H1 (cell line): ENCODE data around the gene PLXND1. TPM values are rescaled to one million over a fixed set of nuclear protein-coding genes. Genes with fewer than 3 reads are reported as not detected.

Source experiments
- ATF3 ChIP-seq: IDR thresholded peaks from 2 replicates; pipeline ENCODE4 v1.6.1; 2011; ENCODE audit warnings: low read depth, mild to moderate bottlenecking, low read length; ENCODE audit not compliant: insufficient read depth
- CBX8 ChIP-seq: fragments of 300-800, 300-1000 bp; sonication (generic); IDR thresholded peaks from 2 replicates; pipeline ENCODE4 v1.7.1; 2016; ENCODE audit warnings: low read depth, low read length, borderline replicate concordance
- CHD2 ChIP-seq: IDR thresholded peaks from 2 replicates; pipeline ENCODE4 v1.6.1; 2012; ENCODE audit warnings: low read length, improper control_type of control experiment
- EZH2 ChIP-seq: fragments of 200-600 bp; sonication (generic); IDR thresholded peaks from 2 replicates; pipeline ENCODE4 v1.7.1; 2012; ENCODE audit warnings: low read depth, mild to moderate bottlenecking, moderate library complexity, low read length, inconsistent platforms; ENCODE audit not compliant: severe bottlenecking
- JUN ChIP-seq: IDR thresholded peaks from 2 replicates; pipeline ENCODE4 v1.6.1; 2011; ENCODE audit warnings: low read depth, mild to moderate bottlenecking, improper control_type of control experiment, low read length
- NANOG ChIP-seq: IDR thresholded peaks from 2 replicates; pipeline ENCODE4 v1.6.1; 2011; ENCODE audit warnings: low read length, low read depth, mild to moderate bottlenecking, inconsistent platforms; ENCODE audit not compliant: insufficient read depth, poor library complexity, severe bottlenecking
- SIN3A ChIP-seq, 2 experiments: IDR thresholded peaks in 1 of 2; conservative IDR thresholded peaks in 1 of 2; 2 replicates each; pipeline ENCODE4 v1.6.1; 2011 to 2012; ENCODE audit warnings: low read length in 2 of 2, improper control_type of control experiment in 1 of 2, low read depth in 1 of 2, mild to moderate bottlenecking in 1 of 2
- SIX5 ChIP-seq: IDR thresholded peaks from 2 replicates; pipeline ENCODE4 v1.6.1; 2011; ENCODE audit warnings: mild to moderate bottlenecking, low read depth, low read length
- SRF ChIP-seq: IDR thresholded peaks from 2 replicates; pipeline ENCODE4 v1.6.1; 2011; ENCODE audit warnings: mild to moderate bottlenecking, low read depth, low read length, moderate library complexity
- polyA plus RNA-seq, 7 experiments: library from polyadenylated mRNA; depleted of rRNA in 3 of 7; stranded (reverse) in 5 of 7; unstranded in 2 of 7; fragments of >200 nt in 5 of 7; fragments of 200-250 nt in 2 of 7; gene quantifications; 1 replicate in 5 of 7; 2 replicates in 1 of 7; 4 replicates in 1 of 7; pipeline versions ENCODE4 v1.2.1 to v1.2.3, GENCODE V29; 2011 to 2013; ENCODE audit warnings: missing spikeins in 2 of 7, mixed read lengths in 2 of 7
- total RNA-seq: library from RNA; stranded (reverse); fragmentation: NEBNext Ultra II Directional; extraction: Animal tissue kit (Norgen Biotek cat#: 25700); gene quantifications from 2 replicates; pipeline ENCODE4 v1.2.1, GENCODE V29; 2021
- TF ChIP-seq, protein P1 (sequence below): fragments of 300-600 bp; sonication (generic); IDR thresholded peaks from 2 replicates; pipeline ENCODE4 v1.7.1; 2012; ENCODE audit warnings: low read length, moderate library complexity, mild to moderate bottlenecking, inconsistent platforms; ENCODE audit not compliant: insufficient replicate concordance

The PLXND1 gene
- total and polyA plus RNA-seq, 2 of the 8 experiments (the other 6 are each of a cell fraction or from before 2014, with no cell fraction given): 17.7 to 66.4 TPM

DNA sequence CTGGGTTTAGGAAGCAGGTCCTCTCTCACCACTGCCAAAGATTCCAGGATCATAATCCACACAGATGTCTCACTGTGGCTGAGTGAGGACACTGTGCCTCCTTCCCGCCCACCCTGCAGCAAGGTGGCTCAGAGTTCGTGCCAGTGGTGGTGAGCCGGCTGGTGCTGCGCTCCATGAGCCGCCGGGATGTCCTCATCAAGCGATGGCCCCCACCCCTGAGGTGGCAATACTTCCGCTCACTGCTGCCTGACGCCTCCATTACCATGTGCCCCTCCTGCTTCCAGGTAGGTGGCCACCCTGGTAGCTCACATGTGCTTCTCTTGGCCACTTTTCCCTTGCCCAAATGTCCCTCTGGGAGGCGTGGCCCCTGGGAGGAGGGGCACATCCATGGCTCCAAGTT, 87.0 kb downstream of the PLXND1 start (continued):
- TF ChIP-seq, protein P1, sequence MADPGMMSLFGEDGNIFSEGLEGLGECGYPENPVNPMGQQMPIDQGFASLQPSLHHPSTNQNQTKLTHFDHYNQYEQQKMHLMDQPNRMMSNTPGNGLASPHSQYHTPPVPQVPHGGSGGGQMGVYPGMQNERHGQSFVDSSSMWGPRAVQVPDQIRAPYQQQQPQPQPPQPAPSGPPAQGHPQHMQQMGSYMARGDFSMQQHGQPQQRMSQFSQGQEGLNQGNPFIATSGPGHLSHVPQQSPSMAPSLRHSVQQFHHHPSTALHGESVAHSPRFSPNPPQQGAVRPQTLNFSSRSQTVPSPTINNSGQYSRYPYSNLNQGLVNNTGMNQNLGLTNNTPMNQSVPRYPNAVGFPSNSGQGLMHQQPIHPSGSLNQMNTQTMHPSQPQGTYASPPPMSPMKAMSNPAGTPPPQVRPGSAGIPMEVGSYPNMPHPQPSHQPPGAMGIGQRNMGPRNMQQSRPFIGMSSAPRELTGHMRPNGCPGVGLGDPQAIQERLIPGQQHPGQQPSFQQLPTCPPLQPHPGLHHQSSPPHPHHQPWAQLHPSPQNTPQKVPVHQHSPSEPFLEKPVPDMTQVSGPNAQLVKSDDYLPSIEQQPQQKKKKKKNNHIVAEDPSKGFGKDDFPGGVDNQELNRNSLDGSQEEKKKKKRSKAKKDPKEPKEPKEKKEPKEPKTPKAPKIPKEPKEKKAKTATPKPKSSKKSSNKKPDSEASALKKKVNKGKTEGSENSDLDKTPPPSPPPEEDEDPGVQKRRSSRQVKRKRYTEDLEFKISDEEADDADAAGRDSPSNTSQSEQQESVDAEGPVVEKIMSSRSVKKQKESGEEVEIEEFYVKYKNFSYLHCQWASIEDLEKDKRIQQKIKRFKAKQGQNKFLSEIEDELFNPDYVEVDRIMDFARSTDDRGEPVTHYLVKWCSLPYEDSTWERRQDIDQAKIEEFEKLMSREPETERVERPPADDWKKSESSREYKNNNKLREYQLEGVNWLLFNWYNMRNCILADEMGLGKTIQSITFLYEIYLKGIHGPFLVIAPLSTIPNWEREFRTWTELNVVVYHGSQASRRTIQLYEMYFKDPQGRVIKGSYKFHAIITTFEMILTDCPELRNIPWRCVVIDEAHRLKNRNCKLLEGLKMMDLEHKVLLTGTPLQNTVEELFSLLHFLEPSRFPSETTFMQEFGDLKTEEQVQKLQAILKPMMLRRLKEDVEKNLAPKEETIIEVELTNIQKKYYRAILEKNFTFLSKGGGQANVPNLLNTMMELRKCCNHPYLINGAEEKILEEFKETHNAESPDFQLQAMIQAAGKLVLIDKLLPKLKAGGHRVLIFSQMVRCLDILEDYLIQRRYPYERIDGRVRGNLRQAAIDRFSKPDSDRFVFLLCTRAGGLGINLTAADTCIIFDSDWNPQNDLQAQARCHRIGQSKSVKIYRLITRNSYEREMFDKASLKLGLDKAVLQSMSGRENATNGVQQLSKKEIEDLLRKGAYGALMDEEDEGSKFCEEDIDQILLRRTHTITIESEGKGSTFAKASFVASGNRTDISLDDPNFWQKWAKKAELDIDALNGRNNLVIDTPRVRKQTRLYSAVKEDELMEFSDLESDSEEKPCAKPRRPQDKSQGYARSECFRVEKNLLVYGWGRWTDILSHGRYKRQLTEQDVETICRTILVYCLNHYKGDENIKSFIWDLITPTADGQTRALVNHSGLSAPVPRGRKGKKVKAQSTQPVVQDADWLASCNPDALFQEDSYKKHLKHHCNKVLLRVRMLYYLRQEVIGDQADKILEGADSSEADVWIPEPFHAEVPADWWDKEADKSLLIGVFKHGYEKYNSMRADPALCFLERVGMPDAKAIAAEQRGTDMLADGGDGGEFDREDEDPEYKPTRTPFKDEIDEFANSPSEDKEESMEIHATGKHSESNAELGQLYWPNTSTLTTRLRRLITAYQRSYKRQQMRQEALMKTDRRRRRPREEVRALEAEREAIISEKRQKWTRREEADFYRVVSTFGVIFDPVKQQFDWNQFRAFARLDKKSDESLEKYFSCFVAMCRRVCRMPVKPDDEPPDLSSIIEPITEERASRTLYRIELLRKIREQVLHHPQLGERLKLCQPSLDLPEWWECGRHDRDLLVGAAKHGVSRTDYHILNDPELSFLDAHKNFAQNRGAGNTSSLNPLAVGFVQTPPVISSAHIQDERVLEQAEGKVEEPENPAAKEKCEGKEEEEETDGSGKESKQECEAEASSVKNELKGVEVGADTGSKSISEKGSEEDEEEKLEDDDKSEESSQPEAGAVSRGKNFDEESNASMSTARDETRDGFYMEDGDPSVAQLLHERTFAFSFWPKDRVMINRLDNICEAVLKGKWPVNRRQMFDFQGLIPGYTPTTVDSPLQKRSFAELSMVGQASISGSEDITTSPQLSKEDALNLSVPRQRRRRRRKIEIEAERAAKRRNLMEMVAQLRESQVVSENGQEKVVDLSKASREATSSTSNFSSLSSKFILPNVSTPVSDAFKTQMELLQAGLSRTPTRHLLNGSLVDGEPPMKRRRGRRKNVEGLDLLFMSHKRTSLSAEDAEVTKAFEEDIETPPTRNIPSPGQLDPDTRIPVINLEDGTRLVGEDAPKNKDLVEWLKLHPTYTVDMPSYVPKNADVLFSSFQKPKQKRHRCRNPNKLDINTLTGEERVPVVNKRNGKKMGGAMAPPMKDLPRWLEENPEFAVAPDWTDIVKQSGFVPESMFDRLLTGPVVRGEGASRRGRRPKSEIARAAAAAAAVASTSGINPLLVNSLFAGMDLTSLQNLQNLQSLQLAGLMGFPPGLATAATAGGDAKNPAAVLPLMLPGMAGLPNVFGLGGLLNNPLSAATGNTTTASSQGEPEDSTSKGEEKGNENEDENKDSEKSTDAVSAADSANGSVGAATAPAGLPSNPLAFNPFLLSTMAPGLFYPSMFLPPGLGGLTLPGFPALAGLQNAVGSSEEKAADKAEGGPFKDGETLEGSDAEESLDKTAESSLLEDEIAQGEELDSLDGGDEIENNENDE: no peak
- TF ChIP-seq NANOG (no peak), SRF (no peak), CBX8 (no peak), CHD2 (no peak), SIX5 (no peak), JUN (no peak), SIN3A (conservative IDR thresholded peaks at IDR 0.05 in 1 of 2, IDR thresholded peaks at IDR 0.05 in 1 of 2; ENCODE audit: low read depth in 1 of 2, low read length in 2 of 2) (no peak), ATF3 (no peak), EZH2 (no peak)
